HG02970 (cell line): Measurements from ENCODE around the gene TAF9.
"Not testable (repeated sequence)": the region's sequence is repeated elsewhere in the genome, so short reads cannot be mapped to it uniquely, and the experiment has no call there.

Source experiments
- ATAC-seq: cut with Tn5 transposase; IDR thresholded peaks from one replicate; pipeline ENCODE4 v1.9.1; 2021; ENCODE audit warnings: mild to moderate bottlenecking, moderate library complexity, moderate number of reproducible peaks; ENCODE audit not compliant: unreplicated experiment, low FRiP score

TAF9 gene

DNA sequence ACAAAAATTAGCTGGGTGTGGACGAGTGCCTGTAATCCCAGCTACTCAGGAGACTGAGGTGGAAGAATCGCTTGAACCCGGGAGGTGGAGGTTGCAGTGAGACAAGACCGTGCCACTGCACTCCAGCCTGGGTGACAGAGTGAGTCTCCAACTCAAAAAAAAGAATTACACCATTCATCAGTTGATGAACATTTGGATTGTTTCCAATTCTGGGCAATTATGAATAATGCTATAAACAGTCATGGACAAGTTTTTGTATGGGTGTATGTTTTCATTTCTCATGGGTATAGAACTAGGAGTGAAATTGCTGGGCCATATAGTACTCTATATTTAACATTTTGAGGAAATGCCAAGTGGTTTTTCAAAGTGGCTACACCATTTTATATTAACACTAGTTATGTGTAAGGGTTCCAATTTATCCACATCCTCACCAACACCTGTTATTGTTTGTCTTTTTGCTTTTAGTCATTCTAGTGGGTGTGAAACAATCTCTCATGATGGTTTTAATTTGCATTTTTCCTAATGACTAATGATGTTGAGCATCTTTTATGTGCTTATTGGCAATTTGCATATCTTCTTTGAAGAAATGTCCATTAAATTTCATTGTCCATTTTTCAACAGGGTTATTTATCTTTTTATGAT is 27.7 kb downstream of the TAF9 start:
- no peak for ATAC-seq

DNA sequence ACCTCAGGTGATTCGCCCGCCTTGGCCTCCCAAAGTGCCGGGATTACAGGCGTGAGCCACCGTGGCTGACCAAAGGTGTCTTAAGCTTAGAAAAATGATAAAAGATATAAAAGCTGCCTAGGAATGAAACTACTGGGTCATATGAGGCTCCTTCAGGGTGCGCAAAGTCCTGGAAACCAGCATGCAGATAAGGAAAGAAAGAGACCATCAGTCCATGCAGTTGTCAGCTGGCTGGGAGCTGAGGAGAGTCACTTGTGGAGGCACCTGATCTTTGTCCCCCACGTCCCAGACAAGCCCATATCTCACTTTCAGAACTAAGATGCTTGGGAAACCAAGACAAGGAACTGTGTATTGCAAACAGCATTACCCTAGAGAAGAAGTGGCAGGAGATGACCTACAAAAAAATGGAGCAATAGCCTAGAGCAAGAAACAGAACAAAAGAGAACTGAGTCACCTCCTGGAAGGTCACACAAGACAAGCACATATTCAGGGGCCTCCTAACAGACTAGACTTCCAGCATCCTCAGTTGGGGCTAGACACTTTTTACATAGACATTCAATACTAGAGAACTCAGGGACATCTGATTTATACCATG is 33.9 kb downstream of the TAF9 start:
- ATAC-seq: no peak

DNA sequence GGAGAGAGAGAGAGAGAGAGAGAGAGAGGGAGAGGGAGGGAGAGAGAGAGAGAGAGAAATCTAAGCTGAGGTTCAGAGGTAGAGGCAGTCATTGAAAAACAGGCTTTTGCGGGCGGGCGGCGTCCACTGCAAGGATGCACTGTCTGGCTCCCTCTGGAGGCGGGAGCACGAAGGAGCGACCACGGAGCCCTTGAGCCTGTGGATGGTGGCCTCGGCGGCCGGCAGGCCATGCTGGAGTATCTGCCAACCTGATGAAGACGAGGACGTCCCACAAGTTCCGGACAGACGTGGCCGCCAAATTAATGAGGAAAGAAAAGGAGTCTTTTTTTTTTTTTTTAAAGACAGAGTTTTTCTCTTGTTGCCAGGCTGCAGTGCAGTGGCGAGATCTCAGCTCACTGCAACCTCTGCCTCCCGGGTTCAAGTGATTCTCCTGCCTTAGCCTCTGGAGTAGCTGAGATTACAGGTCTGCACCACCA is 34.5 kb downstream of the TAF9 start:
- no peak for ATAC-seq

DNA sequence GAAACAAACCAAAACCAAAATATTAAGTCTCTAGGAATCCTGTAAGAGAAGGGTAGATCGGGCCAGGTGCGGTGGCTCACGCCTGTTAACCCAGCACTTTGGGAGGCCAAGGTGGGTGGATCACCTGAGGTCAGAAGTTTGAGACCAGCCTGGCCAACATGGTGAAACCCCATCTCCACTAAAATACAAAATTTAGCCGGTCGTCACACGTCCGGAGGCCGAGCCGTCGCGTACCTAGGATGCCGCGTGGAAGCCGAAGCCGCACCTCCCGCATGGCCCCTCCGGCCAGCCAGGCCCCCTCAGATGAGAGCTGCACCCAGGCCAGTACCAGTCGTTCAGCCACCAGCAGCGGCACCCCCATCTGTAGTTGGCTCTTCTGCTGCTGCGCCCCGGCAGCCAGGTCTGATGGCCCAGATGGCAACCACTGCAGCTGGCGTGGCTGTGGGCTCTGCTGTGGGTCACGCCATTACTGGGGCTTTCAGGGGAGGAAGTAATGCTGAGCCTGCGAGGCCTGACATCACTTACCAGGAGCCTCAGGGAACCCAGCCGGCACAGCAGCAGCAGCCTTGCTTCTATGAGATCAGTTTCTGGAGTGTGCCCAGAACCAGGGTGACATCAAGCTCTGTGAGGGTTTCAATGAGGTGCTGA is 35.5 kb downstream of the TAF9 start:
- not testable (repeated sequence) for ATAC-seq

DNA sequence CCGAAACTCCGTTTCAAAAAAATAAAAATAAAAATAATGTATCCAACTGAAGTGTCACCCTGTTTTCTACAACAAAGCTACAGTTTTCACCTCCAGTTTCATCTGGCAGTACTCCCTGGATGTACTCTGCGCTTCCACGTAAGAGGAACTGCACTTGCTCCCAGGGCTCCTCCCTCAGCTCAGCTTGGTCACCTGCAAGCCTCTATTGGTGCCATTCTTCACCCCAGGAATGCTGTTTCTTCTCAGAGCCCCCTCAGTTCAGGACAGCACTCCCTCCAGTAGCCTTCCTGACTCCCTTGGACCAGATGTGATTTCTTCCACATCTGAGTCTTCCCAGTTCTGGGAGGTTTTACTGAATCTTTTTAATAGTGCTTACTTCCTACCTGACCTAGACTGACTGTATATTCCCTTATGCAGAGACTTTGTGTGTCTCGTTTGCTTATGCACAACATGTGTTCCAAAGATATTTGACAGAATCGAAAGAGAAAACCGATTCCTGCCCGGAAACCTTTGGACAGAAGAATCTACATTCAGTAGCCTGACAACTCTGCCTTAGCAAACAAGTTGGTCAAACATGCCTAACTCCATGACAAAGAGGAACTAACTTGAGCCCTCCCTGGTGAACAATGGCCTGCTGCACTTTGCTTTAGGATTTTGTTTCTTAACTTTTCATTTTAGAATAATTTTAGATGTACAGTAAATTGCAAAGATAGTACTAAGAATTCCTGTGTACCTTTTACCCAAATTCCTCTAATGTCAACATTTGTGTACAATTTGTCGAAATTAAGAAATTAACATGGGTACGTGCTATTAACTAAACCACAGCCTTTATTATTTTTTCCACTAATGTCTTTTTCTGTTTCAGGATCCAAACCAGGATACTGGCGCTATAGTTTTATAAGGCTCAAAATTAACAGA is 37.5 kb downstream of the TAF9 start:
- ATAC-seq: no peak

DNA sequence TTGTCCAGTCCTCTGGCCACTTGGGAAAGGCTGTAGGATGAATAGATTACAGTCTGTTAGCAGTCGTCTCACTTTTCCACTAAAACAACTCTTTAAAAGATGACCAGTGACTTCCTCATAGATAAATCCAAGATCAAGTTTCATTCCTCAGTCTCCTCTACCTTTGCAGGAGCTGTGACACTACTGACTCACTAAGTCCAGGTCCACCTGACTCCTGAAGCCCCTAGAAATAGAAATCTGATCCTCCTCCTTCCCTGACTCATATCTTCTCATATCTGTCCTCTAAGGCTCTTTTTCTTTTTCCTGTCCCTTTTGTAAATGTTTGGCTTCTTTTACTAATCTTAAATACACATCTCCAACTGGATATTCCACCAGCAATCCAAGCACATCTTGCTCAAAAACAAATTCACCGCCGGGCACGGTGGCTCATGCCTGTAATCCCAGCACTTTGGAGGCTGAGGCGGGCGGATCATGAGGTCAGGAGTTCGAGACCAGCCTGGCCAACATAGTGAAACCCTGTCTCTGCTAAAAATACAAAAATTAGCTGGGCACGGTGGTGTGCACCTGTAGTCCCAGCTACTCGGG is 39.3 kb downstream of the TAF9 start:
- no peak for ATAC-seq

DNA sequence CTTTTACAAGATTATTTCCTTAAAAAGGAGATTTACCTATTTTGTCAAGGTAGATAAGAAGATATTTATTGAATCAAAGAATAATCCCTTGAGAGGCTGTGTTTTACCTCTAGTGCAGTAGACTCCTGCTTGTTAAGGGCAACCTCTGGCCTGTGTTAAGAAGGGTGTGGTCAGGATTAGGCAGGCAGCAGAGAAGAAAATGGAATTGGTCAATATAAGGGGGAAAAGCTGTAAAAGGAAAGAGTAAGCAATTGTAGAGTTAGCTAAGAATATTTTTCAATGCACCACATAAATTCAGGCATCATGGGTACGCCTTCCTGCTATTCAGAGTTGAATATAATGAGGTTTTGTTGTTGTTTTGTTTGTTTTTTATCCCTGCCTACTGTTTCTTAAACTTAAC is 43.0 kb downstream of the TAF9 start:
- no peak for ATAC-seq

DNA sequence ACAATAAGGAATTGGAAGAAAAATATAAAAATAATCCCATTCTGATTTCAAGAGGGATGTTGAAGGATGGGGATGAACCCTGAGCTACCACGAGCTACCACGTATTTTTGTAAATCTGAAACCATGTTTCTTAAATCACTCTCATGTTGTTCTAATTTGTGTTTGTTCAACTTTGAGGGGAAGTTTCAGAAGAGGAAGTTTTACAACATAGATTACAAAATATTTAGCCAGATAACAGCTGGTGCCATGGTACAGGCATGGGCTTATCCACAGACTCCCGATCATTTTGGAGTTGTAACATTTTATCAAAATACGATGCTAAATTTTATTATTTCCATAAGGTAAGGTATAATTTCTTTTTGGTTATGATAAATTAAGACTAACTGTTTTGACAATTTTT is 51.9 kb downstream of the TAF9 start:
- ATAC-seq: no peak

DNA sequence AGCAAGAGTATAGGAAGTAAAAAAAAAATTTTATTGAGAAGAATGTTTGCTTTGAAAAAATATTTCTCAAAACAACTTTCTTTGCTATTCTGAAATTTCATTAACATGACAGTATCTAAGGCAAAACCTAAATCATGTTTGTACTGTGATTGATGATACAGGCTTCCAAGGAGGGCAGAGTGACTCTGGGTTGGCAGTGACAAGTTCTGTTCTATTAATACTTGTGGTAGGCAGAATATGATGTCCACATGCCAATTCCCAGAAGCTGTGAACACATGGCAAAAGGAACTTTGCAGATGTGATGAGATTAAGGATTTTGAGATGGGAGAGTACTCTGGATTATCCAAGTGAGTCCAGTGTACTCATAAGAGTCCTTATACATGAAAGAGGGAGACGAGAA is 53.3 kb downstream of the TAF9 start:
- ATAC-seq: no peak
